Measurements from ENCODE around the gene KDM5A. TPM values are rescaled to one million over a fixed set of nuclear protein-coding genes. Genes with fewer than 3 reads are reported as not detected.

KDM5A gene
- total and polyA plus RNA-seq, 10 of the 15 experiments (the other 5 are each of a cell fraction or from before 2014, with no cell fraction given), result 9.0 to 59.9 (median 27.7) TPM

DNA sequence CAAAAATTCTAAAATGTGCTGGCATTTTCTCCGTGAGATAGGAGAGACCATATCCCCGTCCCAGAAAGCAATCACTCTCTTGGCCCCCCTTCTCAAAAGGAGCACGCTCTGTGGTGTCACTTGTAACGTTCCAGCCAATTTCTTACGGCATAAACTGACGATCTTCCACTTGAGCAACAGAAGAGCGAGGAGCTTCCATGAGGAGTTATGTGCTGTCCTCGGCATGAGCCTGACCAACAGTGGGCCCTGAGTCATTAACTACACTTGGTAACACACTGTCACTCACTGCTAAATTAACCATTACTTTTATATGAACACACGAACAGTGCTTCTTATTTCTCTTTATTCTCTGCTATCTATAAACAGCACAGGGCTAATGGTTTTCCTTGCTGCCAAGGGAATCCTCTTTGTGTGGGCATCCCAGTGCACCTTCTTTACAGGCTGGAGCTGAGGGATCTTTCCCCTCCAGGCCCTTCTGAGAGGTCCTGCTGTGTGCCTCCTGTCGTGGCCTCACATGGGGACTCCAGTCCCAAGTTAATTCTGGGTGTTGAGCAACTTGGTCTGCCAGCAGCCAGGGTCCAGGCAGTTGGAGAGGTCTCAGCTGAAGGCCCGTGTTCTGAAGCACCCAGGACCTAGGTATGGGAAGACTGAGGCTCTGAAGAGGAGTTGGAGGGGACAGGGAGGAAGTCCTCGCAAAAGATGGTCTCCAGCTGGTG lies 135.8 kb downstream of the KDM5A start:
- Histone ChIP-seq H3K36me3 (ENCODE audit: control insufficient read depth in 2 of 2, insufficient read depth in 2 of 2, low read length in 1 of 2) (no peaks in the 10 kb centered on the region), H3K4me3 (no peak overlapping the region), H3K79me2 (ENCODE audit: control insufficient read depth, insufficient read depth, low read length) (no peaks in the 10 kb centered on the region), H4K20me1 (ENCODE audit: control insufficient read depth, insufficient read depth) (no peaks in the 10 kb centered on the region), H3K9ac (ENCODE audit: control insufficient read depth, insufficient read depth, low read length) (no peak overlapping the region), H3K4me2 (ENCODE audit: control insufficient read depth, insufficient read depth) (no peak overlapping the region), H2AFZ (ENCODE audit: control insufficient read depth, low read depth, low read length) (no peak overlapping the region), H3K27ac (ENCODE audit: control insufficient read depth, insufficient read depth) (no peak overlapping the region), H3K9me3 (replicated peaks; ENCODE audit: control insufficient read depth, insufficient read depth, low read length) (no peaks in the 10 kb centered on the region), H3K27me3 (replicated peaks in 1 of 2; ENCODE audit: control insufficient read depth in 2 of 2, insufficient read depth in 2 of 2, low read length in 1 of 2) (peaks cover 0 to 3% of the 10 kb centered on the region in 2 experiments; a peak in 1 of 4 replicates), H3K4me1 (ENCODE audit: control insufficient read depth, insufficient read depth, low read length) (no peaks in the 10 kb centered on the region)
- WGBS (ENCODE audit: insufficient coverage, insufficient replicate concordance, low lambda C conversion rate, missing lambda C conversion rate), result 47% methylated on average over 12 of the region's 12 CpGs
- CTCF ChIA-PET, result no interaction called here
- POLR2A ChIA-PET, result no interaction called here
- TF ChIP-seq NFXL1 (IDR thresholded peaks at IDR 0.05; ENCODE audit: borderline replicate concordance), result no peak
- no peak for TF ChIP-seq ESRRA (IDR thresholded peaks at IDR 0.05; ENCODE audit: low read length)
- no peak for TF ChIP-seq USF1 (IDR thresholded peaks at IDR 0.05; ENCODE audit: borderline replicate concordance, extremely low read length, insufficient read depth, low read depth, low read length)
- no peak for TF ChIP-seq PRDM15 (CRISPR knock-in tag; IDR thresholded peaks at IDR 0.05)
- no peak for TF ChIP-seq KAT2A (conservative IDR thresholded peaks at IDR 0.05; ENCODE audit: control insufficient read depth, low read depth, low read length)
- TF ChIP-seq PML (IDR thresholded peaks at IDR 0.05; ENCODE audit: low read length), result no peak
- TF ChIP-seq POLR2A (IDR thresholded peaks at IDR 0.05; ENCODE audit: low read depth, low read length), result no peak
- TF ChIP-seq HDAC6 (IDR thresholded peaks at IDR 0.05; ENCODE audit: unreplicated experiment), result no peak
- TF ChIP-seq, protein P1, sequence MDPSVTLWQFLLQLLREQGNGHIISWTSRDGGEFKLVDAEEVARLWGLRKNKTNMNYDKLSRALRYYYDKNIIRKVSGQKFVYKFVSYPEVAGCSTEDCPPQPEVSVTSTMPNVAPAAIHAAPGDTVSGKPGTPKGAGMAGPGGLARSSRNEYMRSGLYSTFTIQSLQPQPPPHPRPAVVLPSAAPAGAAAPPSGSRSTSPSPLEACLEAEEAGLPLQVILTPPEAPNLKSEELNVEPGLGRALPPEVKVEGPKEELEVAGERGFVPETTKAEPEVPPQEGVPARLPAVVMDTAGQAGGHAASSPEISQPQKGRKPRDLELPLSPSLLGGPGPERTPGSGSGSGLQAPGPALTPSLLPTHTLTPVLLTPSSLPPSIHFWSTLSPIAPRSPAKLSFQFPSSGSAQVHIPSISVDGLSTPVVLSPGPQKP (IDR thresholded peaks at IDR 0.05; ENCODE audit: low read depth, low read length), result no peak
- TF ChIP-seq JUNB (IDR thresholded peaks at IDR 0.05), result no peak
- no peak for TF ChIP-seq YY1 (IDR thresholded peaks at IDR 0.05; ENCODE audit: low read depth, low read length)
- TF ChIP-seq SMAD5 (IDR thresholded peaks at IDR 0.05; ENCODE audit: low read depth), result no peak
- TF ChIP-seq BHLHE40 (IDR thresholded peaks at IDR 0.05; ENCODE audit: borderline replicate concordance in 1 of 2, low read depth in 2 of 2, low read length in 1 of 2), result no peak
- no peak for TF ChIP-seq NRF1 (conservative IDR thresholded peaks at IDR 0.05; ENCODE audit: low read depth, low read length)
- no peak for TF ChIP-seq RELA (IDR thresholded peaks at IDR 0.05; ENCODE audit: borderline replicate concordance, partially characterized antibody)
- TF ChIP-seq FOXM1 (IDR thresholded peaks at IDR 0.05; ENCODE audit: low read depth, low read length), result no peak
- no peak for TF ChIP-seq RB1 (IDR thresholded peaks at IDR 0.05; ENCODE audit: borderline replicate concordance)
- TF ChIP-seq ZNF24 (IDR thresholded peaks at IDR 0.05), result no peak
- no peak for TF ChIP-seq NR2C2 (IDR thresholded peaks at IDR 0.05; ENCODE audit: borderline replicate concordance, control insufficient read depth, insufficient read length, low read depth)
- no TSS peak for BruUV-seq (replicated peaks)
- DNase-seq (ENCODE audit: low read depth, low spot score) (no peak), ATAC-seq (no peak), FAIRE-seq (no peak)
- SMC1A ChIA-PET (ENCODE audit: uncharacterized antibody, unreplicated experiment), result interaction anchor here (0.6 kb wide), 1 partner anchor 1131 kb away, joined by 3 read pairs; no protein-coding TSS in a partner anchor
- RAD21 ChIA-PET (ENCODE audit: unreplicated experiment), result no interaction called here
- in situ Hi-C loops (cut with MboI), result no loop called here
- intact Hi-C loops (cut with micrococcal nuclease; ENCODE audit: unreplicated experiment), result no loop called here
